Inferior parietal cortex (tissue), 1 donor: Measurements from ENCODE around the gene NFS1.
A peak's percentile ranks its signal among the peaks of the same experiment; 100 is the strongest.

Experiments used
- DNase-seq: peaks from one replicate; pipeline ENCODE4 v3.0.0-alpha.2; 2016; ENCODE audit errors: extremely low spot score

The NFS1 gene

DNA sequence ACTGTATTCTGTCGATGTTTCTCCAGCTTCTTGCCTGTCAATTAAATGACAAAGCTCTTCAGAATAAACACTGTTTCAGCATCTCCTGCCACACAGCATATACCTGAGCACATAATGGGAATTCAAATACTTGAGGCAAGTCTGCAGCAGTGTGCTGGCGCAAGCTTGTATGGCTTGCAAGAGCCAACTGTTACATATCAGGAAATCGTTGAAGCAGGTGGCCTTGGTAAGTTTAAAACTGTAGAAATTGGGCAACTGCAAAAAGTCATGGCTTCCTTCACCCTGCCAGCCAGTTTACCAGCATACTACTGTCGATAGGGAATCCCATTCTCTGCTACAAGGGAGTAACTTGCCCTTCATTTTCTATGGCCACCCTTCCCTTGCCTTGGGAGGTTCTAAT lies 57.4 kb downstream of the NFS1 start:
- DNase-seq: no peak

DNA sequence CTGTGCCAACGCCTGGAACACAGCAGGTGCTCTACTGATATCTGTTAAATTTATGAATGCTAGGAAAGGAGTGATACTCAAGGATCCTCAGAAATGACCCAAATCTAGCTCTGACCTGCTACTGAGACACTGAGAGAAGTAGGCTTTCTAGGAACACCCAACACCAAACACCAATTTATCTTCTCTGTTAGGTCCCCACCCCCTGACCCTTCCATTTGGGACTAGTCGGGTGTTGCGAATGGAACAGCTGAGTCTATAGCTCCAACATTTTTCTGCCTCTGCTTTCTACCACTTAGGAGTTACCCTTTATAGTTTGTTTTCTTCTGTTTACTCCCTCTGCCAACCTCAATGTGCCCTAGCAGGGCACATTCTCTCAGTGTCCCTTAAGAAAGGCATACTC lies 58.4 kb downstream of the NFS1 start:
- DNase-seq: no peak

- DNase-seq: no peak
Observed at GRCh38 chr20:35638751-35639150, 60.4 kb downstream of the NFS1 start.

- no peak for DNase-seq
Observed at GRCh38 chr20:35637276-35637675, 61.9 kb downstream of the NFS1 start.

DNA sequence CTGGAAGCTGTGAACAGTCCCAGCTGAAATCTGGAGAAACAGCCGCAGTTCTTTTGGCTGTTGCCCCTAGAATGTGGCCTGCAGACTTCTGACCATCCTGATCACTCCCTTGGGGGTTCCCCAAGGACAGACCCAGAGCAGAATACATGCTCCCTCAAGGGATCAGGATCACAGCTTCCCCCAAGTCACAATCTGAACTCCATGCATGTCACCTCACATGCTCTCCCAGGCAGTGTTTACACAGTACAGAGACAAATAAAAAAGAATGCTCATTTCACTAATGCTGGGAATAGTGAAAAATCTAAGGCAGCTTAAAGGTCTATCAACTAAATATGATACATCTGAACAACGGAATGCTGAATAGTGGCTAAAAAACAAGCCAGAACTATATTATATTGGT lies 63.1 kb downstream of the NFS1 start:
- no peak for DNase-seq

DNA sequence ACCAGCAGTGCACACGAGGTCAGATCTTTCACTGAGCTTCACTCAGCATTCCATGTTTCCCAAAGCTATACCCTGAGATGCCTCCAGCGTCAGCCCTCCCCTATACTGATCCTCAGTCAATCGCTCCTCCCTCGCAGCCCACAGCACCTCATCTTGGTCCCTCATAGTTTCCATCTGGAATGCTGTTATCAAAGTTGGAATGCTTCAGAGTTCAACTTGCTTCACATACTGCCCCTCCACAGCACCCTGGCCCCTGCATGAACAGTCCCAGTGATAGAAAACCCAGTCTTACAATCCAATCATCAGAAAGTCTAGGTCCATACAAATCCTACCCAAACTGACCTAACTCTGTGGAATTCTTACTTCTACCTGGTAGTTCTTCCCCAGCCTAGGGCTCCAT lies 63.5 kb downstream of the NFS1 start:
- DNase-seq: no peak

DNA sequence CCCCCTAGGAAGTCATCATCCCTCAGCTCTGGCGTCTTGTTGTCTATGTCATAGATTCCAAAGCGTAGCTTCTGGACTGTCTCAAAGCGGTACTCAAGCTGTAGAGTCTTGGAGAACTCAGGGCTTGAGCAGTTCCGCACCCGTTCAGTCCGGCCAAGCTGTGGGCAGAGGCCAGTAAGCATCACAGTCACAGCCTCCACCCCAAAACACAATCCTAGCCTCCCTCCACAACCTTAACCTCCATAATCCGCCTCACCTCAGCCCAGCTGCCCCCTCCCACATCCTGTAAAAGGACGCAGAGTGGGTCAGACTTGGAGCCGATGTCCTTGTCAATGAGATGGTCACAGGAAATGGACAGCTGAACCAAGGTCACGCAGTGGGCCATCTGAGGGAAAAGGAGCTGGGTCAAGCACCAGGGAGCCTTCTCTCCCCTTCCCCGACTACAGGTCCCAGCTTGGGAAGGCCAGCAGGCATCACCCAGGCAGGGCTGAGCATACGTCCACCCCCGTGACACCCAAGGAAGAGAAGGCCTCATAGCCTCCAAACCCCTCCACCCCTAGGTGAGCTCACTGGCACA lies 66.5 kb downstream of the NFS1 start:
- no peak for DNase-seq

- DNase-seq: no peak
Observed at GRCh38 chr20:35630636-35631035, 68.5 kb downstream of the NFS1 start.

DNA sequence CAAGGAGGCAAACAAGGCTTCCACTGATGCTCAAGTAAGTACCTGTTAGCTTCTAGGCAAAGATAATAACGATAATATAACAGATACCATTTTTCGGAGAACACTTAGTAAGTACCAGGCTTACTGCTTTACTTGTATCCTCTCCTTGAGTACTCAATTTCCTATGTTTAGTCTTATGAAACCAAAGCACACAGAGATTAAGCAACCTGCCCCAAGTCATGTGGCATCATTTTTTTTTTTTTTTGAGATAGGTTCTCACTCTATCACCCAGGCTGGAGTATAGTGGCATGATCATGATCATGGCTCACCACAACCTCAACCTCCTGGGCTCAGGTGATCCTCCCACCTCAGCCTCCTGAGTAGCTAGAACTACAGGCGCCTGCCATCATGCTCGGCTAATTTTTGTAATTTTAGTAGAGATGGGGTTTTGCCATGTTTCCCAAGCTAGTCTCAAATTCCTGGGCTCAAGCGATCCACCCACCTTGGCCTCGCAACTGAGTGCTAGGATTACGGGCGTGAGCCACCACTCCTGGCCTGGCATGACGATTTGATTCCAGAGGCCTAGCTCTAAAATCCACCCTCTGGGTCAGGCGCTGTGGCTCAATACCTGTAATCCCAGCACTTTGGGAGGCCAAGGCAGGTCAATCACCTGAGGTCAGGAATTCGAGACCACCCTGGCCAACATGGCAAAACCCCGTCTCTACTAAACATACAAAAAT lies 69.6 kb downstream of the NFS1 start:
- no peak for DNase-seq

- DNase-seq: no peak
Observed at GRCh38 chr20:35627121-35627520, 72.0 kb downstream of the NFS1 start.

- no peak for DNase-seq
Observed at GRCh38 chr20:35626386-35627001, 72.7 kb downstream of the NFS1 start.

DNA sequence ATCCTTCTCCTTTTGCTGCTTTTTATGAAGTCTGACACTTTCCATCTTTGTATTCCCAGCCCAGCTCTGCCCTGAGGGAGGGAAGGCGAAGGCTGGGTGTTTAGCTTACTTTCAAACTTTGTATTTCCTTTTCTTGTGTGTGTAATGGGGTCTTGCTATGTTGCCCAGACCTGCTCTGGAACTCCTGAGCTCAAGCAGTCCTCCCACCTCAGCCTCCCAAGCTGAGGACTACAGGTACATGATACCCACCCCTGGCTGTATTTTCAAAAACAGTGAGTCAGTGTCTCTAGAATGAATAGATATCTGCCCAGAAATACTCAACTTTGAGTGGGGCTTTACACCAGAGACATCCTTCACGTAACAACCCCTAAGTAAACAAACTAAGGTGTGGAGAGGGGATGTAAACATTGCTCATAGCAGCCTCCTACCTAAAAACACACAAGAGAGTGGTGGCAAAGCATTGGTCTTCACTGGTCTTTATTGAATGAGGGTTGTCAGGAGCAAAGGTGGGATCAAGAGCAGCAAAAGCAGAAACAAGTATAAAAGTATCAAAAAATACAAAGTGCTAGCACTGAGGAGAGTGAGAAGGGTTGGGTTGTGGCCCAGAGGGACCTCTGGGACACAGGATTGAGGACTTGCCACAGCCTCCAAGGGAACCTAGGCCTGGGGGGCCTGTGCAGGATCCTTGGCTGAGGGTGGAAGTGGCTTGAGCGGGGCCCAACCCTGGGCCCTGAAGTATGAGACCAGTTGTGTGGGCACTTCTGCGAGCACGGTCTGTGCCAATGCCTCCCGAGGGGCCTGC lies 73.4 kb downstream of the NFS1 start:
- DNase-seq: no peak

DNA sequence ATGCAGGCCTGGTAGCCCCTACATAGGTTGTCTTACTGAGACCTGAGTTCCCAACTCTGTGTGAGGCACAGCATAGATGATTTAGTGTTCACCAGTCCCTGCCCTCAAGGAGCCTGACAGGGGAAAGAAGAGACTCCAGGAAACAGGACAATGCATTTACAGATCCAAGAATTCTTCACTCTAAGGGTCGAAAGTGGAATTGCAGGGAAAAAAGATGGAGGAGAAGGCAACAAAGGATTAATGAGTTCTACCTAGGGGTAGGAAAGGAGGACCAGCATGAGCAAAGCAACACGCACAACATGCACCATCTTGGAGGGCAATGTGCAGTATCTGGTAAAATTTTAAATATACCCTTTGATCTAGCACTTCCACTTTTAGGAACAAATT lies 77.6 kb downstream of the NFS1 start:
- no peak for DNase-seq

DNA sequence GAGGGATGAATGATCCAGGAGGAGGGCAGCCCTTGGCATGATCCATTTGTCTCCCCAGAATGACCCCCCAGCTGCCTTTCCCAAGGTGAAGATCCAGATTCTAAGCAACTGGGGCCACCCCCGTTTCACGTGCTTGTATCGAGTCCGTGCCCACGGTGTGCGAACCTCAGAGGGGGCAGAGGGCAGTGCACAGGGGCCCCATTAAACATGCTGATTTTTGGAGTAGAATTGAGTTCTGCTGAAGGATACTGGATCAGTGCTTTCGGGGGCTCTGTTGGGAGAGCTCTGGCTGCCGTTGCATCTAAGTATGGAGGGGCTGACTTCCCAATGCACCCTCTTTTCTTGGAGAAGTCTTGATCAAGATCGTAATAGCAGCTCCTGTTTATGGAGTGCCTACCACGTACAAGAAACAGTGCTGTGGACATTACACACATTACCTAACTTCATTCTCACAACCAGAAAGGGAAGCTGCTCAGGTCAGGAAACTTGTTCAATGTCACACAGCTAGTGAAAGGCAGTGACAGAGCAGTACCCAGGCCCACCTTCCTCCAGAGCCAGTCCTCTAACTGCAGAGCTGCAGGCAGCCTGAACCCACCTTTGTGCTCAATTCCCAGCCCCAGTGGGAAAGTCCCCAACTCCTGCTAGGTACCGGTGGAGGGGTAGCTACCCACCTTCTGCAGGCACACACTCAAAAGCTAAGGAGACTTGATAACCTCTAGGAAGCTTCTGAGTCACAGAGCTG lies 78.2 kb downstream of the NFS1 start:
- DNase-seq: no peak

DNA sequence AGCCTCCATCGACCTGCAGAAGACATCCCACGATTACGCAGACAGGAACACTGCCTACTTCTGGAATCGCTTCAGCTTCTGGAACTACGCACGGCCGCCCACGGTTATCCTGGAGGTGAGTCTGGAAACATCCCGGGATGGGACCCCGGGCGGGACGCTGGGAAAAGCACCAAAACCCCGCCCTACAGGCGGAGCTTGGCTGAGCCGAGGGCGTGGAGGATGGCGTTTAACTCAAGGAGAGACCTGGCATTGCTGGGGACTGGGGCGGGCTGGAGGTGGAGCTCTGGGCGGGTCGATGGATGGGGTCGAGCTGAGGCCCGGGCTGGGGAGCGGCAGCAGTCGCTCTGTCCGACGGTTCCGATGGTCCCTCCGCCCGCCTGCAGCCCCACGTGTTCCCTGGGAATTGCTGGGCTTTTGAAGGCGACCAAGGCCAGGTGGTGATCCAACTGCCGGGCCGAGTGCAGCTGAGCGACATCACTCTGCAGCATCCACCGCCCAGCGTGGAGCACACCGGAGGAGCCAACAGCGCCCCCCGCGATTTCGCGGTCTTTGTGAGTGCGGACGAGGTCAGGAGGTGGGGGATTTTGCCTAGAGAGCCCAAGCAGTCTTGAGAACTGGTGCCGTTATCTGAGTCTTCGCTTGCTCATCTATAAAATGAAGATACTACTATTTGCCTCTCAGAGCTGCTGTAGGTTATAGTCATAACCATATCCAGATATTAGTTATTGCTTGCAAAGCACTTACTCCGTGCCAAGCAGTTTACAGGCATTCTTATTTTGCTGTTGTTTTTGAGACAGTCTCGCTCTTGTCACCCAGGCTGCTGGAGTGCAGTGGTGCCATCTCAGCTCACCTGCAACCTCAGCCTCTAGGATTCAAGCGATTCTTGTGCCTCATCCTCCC lies 79.7 kb downstream of the NFS1 start:
- peak; percentile 33 for DNase-seq

- DNase-seq: no peak
Observed at GRCh38 chr20:35618263-35619131, 80.7 kb downstream of the NFS1 start.
